ENCODE data around the gene MCTP2. TPM values are rescaled to one million over a fixed set of nuclear protein-coding genes. Genes with fewer than 3 reads are reported as not detected.

Gene MCTP2
- polyA plus RNA-seq, 3 donors = 2.4 to 7.4 (median 7.3) TPM

DNA sequence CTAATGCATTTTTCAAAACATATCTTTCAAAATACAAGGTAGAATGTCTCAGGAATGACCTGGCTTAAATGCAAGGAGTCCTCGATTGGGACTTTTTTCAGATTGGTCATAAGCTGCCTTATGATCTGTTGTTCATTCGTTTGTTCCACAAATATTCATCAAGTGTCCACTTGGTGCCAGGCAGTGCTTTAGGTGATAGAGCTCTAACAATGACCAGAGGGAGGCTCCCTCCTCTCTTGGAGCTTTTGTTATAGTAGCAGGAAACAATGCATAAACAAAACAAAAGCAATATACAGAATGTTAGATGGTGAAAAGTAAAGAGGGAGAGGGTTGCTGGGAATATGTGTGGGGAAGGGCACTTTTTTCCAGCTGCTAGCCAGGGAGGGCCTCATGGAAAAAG lies 156.1 kb downstream of the MCTP2 start:
- Histone ChIP-seq H2AFZ (ENCODE audit: insufficient read depth, low read depth, low read length, poor library complexity, severe bottlenecking) (peak overlapping the region; percentile 64), H3K27me3 (ENCODE audit: control insufficient read depth in 2 of 2, insufficient read depth in 2 of 2, low read length in 2 of 2) (no peaks in the 10 kb centered on the region), H3K36me3 (replicated peaks in 1 of 2; ENCODE audit: control insufficient read depth in 1 of 2, insufficient read depth in 2 of 2, low read length in 2 of 2) (peaks cover 0 to 4% of the 10 kb centered on the region in 2 donors), H4K20me1 (ENCODE audit: insufficient read depth, low read length) (no peaks in the 10 kb centered on the region), H3K4me1 (ENCODE audit: control insufficient read depth in 1 of 2, insufficient read depth in 2 of 2, low read length in 2 of 2) (peaks cover 20 to 25% of the 10 kb centered on the region in 2 donors), H3K27ac (ENCODE audit: low read depth in 1 of 2, low read length in 2 of 2) (peak overlapping the region in 1 of 2 donors; percentile 42), H3K79me2 (ENCODE audit: insufficient read depth, low read length) (no peaks in the 10 kb centered on the region), H3K9me3 (replicated peaks in 1 of 2; ENCODE audit: control insufficient read depth in 1 of 2, insufficient read depth in 1 of 2, low read length in 2 of 2) (no peaks in the 10 kb centered on the region), H3K9ac (ENCODE audit: insufficient read depth, low read length, poor library complexity, severe bottlenecking) (no peak overlapping the region), H3K4me2 (replicated peaks; ENCODE audit: extremely low read depth, low read length, poor library complexity, severe bottlenecking) (peak overlapping the region; percentile 60), H3K4me3 (replicated peaks in 1 of 3; ENCODE audit: low read depth in 2 of 3, low read length in 3 of 3) (peak overlapping the region in 1 of 3 experiments; percentile 38)
- Mint-ChIP-seq H3K27ac (peak overlapping the region in 6 of 7 donors; percentile 81 to 90 (median 84)), H3K27me3 (ENCODE audit: low read depth in 3 of 3) (peaks cover 0 to 3% (median 2%) of the 10 kb centered on the region in 3 donors), H3K4me3 (peak overlapping the region; percentile 65 to 84), H3K36me3 (peaks cover 28 to 53% of the 10 kb centered on the region in 2 donors), H3K9me3 (peaks cover 0 to 6% (median 0%) of the 10 kb centered on the region in 7 donors), H3K4me1 (peaks cover 32% of the 10 kb centered on the region)
- TF ChIP-seq, protein P1, sequence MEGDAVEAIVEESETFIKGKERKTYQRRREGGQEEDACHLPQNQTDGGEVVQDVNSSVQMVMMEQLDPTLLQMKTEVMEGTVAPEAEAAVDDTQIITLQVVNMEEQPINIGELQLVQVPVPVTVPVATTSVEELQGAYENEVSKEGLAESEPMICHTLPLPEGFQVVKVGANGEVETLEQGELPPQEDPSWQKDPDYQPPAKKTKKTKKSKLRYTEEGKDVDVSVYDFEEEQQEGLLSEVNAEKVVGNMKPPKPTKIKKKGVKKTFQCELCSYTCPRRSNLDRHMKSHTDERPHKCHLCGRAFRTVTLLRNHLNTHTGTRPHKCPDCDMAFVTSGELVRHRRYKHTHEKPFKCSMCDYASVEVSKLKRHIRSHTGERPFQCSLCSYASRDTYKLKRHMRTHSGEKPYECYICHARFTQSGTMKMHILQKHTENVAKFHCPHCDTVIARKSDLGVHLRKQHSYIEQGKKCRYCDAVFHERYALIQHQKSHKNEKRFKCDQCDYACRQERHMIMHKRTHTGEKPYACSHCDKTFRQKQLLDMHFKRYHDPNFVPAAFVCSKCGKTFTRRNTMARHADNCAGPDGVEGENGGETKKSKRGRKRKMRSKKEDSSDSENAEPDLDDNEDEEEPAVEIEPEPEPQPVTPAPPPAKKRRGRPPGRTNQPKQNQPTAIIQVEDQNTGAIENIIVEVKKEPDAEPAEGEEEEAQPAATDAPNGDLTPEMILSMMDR (IDR thresholded peaks at IDR 0.05) = no peak
- no peak for DNase-seq
- no CpG with 5 or more reads among the region's 2 CpGs for WGBS (ENCODE audit: insufficient coverage)
- intact Hi-C loops (cut with micrococcal nuclease) = no loop called here

DNA sequence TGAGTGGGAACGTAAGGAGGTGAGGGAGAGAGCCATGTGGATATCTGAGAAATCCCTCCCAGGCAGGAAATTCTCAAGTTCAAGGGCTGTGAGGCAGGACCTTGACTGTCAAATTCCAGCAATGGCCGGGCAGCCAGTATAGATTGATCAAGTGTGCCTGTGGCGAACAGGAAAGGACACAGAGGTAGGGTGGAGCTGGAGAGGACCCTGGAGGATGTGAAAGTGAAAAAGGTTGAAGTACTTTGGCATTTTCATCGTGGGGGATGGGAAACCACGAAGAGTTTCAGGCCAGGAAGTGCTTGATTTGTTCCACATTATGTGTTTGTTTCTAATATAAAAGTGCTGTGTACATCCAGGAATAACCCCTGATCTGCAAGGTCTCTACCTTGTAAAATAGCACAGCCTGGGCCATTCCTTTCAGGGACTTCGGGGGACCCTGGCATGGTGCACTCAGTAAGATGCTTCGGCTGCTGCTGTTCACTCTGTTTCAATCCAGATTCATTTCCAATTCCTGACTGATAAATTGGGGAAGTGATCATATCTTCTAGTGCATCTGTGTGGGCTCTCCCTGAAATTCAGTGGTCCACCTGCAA lies 156.6 kb downstream of the MCTP2 start:
- Histone ChIP-seq H3K4me2 (replicated peaks; ENCODE audit: extremely low read depth, low read length, poor library complexity, severe bottlenecking) (peak overlapping the region; percentile 60), H2AFZ (ENCODE audit: insufficient read depth, low read depth, low read length, poor library complexity, severe bottlenecking) (peak overlapping the region; percentile 64), H3K79me2 (ENCODE audit: insufficient read depth, low read length) (no peaks in the 10 kb centered on the region), H3K9me3 (replicated peaks in 1 of 2; ENCODE audit: control insufficient read depth in 1 of 2, insufficient read depth in 1 of 2, low read length in 2 of 2) (no peaks in the 10 kb centered on the region), H3K4me1 (ENCODE audit: control insufficient read depth in 1 of 2, insufficient read depth in 2 of 2, low read length in 2 of 2) (peaks cover 20 to 25% of the 10 kb centered on the region in 2 donors), H4K20me1 (ENCODE audit: insufficient read depth, low read length) (no peaks in the 10 kb centered on the region), H3K36me3 (replicated peaks in 1 of 2; ENCODE audit: control insufficient read depth in 1 of 2, insufficient read depth in 2 of 2, low read length in 2 of 2) (peaks cover 0 to 4% of the 10 kb centered on the region in 2 donors), H3K9ac (ENCODE audit: insufficient read depth, low read length, poor library complexity, severe bottlenecking) (no peak overlapping the region), H3K4me3 (replicated peaks in 1 of 3; ENCODE audit: low read depth in 2 of 3, low read length in 3 of 3) (peak overlapping the region in 2 of 3 experiments; percentile 22 to 38), H3K27ac (ENCODE audit: low read depth in 1 of 2, low read length in 2 of 2) (peak overlapping the region in 1 of 2 donors; percentile 42), H3K27me3 (ENCODE audit: control insufficient read depth in 2 of 2, insufficient read depth in 2 of 2, low read length in 2 of 2) (no peaks in the 10 kb centered on the region)
- peak; percentile 9 to 18 (median 11) for DNase-seq
- intact Hi-C loops (cut with micrococcal nuclease) = no loop called here
- H3K4me3 Mint-ChIP-seq = peak overlapping the region; percentile 65 to 84
- TF ChIP-seq, protein P1 (IDR thresholded peaks at IDR 0.05) = no peak
- H3K9me3 Mint-ChIP-seq = peaks cover 0 to 6% (median 0%) of the 10 kb centered on the region in 7 donors
- peaks cover 28 to 52% of the 10 kb centered on the region in 2 donors for H3K36me3 Mint-ChIP-seq
- H3K4me1 Mint-ChIP-seq = peaks cover 29% of the 10 kb centered on the region
- H3K27me3 Mint-ChIP-seq (ENCODE audit: low read depth in 3 of 3) = peaks cover 0 to 3% (median 2%) of the 10 kb centered on the region in 3 donors
- peak overlapping the region in 6 of 7 donors; percentile 81 to 90 (median 84) for H3K27ac Mint-ChIP-seq
- WGBS (ENCODE audit: insufficient coverage) = 30% methylated on average over 7 of the region's 7 CpGs

Data from CD14-positive monocyte (primary cell).